T47D (cell line): ENCODE measurements around the gene ADGRB2.

Source experiments
- DNase-seq, 2 experiments: peaks; one replicate each; pipeline versions ENCODE4 v3.0.0 to v3.0.0-alpha.2; 2011 to 2012; ENCODE audit warnings: low read depth in 1 of 2, low spot score in 1 of 2
- JUND ChIP-seq: IDR thresholded peaks from 2 replicates; pipeline ENCODE4 v1.6.1; 2012; ENCODE audit warnings: low read depth
- in situ Hi-C: cut with HindIII; loops from 2 replicates; pipeline ENCODE4 v1.10.0; 2016; ENCODE audit warnings: low sequenced_read_pairs, low pct_unique_long_range_greater_than_20kb

The ADGRB2 gene

GRCh38 chr1:31700468-31701090 is 63.6 kb downstream of the ADGRB2 start:
- in situ Hi-C loops = no loop called here
- no peak for TF ChIP-seq JUND
- DNase-seq = no peak

- TF ChIP-seq JUND = no peak
- DNase-seq = no peak
- in situ Hi-C loops = no loop called here
Observed at GRCh38 chr1:31699341-31699891, 64.7 kb downstream of the ADGRB2 start.

GRCh38 chr1:31697369-31697984 is 66.7 kb downstream of the ADGRB2 start:
- no peak for TF ChIP-seq JUND
- in situ Hi-C loops = no loop called here
- no peak for DNase-seq

- in situ Hi-C loops = no loop called here
- peak in 1 of 2 experiments; percentile 31 for DNase-seq
- TF ChIP-seq JUND = no peak
Observed at GRCh38 chr1:31696242-31696641, 67.9 kb downstream of the ADGRB2 start.

- no peak for DNase-seq
- no peak for TF ChIP-seq JUND
- in situ Hi-C loops = no loop called here
Observed at GRCh38 chr1:31695327-31695726, 68.8 kb downstream of the ADGRB2 start.

GRCh38 chr1:31694964-31695313 is 69.2 kb downstream of the ADGRB2 start:
- in situ Hi-C loops = no loop called here
- DNase-seq = no peak
- no peak for TF ChIP-seq JUND

- TF ChIP-seq JUND = no peak
- no peak for DNase-seq
- in situ Hi-C loops = no loop called here
Observed at GRCh38 chr1:31694069-31694963, 69.8 kb downstream of the ADGRB2 start.

GRCh38 chr1:31693231-31693630 is 70.9 kb downstream of the ADGRB2 start:
- no peak for DNase-seq
- in situ Hi-C loops = no loop called here
- no peak for TF ChIP-seq JUND

GRCh38 chr1:31691951-31692350 is 72.2 kb downstream of the ADGRB2 start:
- DNase-seq = no peak
- in situ Hi-C loops = no loop called here
- no peak for TF ChIP-seq JUND

- no peak for TF ChIP-seq JUND
- in situ Hi-C loops = no loop called here
- DNase-seq = no peak
Observed at GRCh38 chr1:31691446-31691845, 72.7 kb downstream of the ADGRB2 start.

- no peak for DNase-seq
- in situ Hi-C loops = no loop called here
- no peak for TF ChIP-seq JUND
Observed at GRCh38 chr1:31690921-31691320, 73.2 kb downstream of the ADGRB2 start.

GRCh38 chr1:31689854-31690253 is 74.3 kb downstream of the ADGRB2 start:
- TF ChIP-seq JUND = no peak
- DNase-seq = no peak
- in situ Hi-C loops = no loop called here

- no peak for TF ChIP-seq JUND
- DNase-seq = no peak
- in situ Hi-C loops = no loop called here
Observed at GRCh38 chr1:31689379-31689778, 74.8 kb downstream of the ADGRB2 start.
